GM12872 (cell line): ENCODE data around the gene CBS.

Source experiments
- CTCF ChIP-seq: IDR thresholded peaks from 3 replicates; pipeline ENCODE4 v1.5.1; 2011; ENCODE audit warnings: low read depth, mild to moderate bottlenecking, low read length, moderate library complexity; ENCODE audit not compliant: insufficient read depth

Gene CBS

GRCh38 chr21:43004926-43005325 lies 70.7 kb downstream of the CBS start:
- TF ChIP-seq CTCF = no peak
